ENCODE data around the gene SRF. TPM values are rescaled to one million over a fixed set of nuclear protein-coding genes. Genes with fewer than 3 reads are reported as not detected.

The SRF gene
- polyA plus RNA-seq, 1 donor from 2014 or later, result 5.0 TPM

DNA sequence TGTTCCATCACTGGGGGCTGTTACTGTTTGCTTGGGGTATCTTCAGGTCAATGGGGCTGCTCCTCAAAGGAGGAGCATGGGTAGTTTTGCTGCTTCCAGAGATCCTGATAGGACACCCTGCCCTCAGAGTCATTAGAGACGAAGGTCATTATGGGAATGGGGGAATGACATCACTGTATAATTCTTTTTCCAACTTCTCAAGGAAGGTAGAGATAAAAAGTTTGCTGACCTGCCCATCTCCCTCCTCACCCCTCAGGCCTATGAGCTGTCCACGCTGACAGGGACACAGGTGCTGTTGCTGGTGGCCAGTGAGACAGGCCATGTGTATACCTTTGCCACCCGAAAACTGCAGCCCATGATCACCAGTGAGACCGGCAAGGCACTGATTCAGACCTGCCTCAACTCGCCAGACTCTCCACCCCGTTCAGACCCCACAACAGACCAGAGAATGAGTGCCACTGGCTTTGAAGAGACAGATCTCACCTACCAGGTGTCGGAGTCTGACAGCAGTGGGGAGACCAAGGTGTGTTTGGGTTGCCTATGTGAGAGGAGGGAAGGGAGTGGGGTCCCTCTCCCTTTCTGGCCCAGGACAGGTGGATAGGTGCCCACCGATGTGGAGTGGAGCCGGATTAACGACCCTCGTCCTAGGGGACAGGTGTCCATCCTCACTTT lies 2.7 kb downstream of the SRF start:
- H3K27me3 Mint-ChIP-seq, result no peaks in the 10 kb centered on the region
- H3K4me1 Mint-ChIP-seq, result peaks cover 32 to 33% (median 33%) of the 10 kb centered on the region in 3 donors
- H3K36me3 Mint-ChIP-seq, result peaks cover 3% of the 10 kb centered on the region
- H3K9me3 Mint-ChIP-seq, result no peaks in the 10 kb centered on the region
- peak overlapping the region; percentile 89 to 97 (median 92) for H3K4me3 Mint-ChIP-seq
- H3K27ac Mint-ChIP-seq, result peak overlapping the region; percentile 16 to 96 (median 88)

DNA sequence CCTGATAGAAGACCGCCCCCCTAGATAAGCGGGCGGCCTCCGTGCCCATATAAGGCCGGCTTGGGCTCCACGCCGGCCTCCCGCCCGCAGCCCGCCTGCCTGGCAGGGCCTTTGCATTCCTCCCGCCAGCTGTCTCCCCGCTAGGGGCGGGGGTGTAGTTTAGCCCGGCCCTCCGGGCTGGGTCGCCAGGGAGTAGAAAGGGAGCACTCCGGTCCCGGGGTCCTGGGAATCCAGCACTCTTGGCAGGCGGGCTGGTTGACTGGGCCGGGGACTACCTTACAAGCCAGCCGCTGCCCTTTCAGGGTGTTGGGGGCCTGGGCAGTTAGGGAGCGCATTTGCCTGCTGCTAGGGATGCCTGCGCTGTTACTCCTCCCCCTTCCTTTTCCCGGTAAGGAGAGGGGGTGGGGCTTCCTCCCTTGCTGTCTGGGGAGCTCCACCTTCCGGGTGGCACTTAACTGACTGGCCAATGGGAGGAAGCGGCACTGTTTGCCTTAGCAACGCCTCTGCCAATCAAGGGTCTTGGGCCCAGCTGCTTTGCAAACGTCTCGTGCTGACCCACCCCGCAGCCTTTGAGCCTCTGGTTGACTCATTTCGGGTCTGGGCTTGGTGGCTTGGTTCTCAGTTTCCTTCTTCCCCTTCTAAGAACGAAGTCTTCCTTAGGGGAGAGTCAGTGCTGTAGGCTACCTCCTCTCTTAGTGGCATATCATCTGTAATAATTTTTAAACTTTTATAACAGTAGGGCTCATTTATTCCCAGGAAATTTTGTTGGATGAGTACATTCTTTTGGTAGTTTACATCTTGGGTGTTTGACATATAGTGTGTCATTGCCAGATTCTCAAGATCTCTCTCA lies 3.4 kb downstream of the SRF start:
- Mint-ChIP-seq H3K36me3 (peaks cover 3% of the 10 kb centered on the region), H3K27ac (peak overlapping the region; percentile 92 to 96 (median 96)), H3K27me3 (no peaks in the 10 kb centered on the region), H3K4me1 (peaks cover 32 to 33% (median 32%) of the 10 kb centered on the region in 3 donors), H3K9me3 (no peaks in the 10 kb centered on the region), H3K4me3 (peak overlapping the region; percentile 89 to 97 (median 92))

DNA sequence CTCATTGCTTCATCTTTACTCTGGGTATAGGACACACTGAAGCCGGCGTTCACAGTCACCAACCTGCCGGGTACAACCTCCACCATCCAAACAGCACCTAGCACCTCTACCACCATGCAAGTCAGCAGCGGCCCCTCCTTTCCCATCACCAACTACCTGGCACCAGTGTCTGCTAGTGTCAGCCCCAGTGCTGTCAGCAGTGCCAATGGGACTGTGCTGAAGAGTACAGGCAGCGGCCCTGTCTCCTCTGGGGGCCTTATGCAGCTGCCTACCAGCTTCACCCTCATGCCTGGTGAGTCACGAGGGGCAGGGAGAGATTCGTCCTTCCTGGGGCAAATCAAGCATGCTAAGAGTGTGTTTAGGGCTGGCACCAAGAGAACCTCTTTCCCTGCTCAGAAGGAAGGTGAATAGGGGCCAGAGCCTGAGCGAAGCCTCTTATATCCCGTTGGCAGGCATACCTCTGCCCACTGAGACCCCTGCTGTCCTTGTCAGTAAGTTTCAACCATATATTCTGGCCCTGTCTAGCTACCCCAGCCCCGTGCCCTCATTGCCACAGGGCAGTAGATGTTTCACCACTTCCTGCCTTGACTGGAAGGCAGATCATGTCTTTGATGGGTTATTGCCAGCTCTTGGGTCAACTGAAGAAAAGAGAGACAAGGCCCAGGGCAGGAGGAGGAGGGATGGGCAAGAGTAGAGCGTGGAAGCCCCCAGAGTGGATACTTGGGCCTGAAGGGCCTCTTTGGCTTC lies 4.8 kb downstream of the SRF start:
- Mint-ChIP-seq H3K4me1 (peaks cover 26 to 30% (median 27%) of the 10 kb centered on the region in 3 donors), H3K27me3 (no peaks in the 10 kb centered on the region), H3K36me3 (peaks cover 3% of the 10 kb centered on the region), H3K4me3 (no peak overlapping the region), H3K9me3 (no peaks in the 10 kb centered on the region), H3K27ac (peak overlapping the region in 2 of 3 donors; percentile 57 to 96)

DNA sequence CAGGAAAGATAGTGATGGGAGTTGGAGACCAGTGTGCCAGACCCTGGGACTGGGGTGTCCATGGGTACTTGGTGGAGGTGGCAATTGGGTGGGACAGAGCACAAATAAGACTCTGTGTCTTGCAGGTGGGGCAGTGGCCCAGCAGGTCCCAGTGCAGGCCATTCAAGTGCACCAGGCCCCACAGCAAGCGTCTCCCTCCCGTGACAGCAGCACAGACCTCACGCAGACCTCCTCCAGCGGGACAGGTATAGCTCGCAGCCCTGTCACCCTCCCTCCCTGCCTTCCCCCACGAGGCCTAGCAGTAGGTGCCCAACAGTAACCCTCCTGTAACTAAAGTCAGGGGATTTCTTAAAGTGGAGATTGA lies 5.3 kb downstream of the SRF start:
- Mint-ChIP-seq H3K4me3 (peak overlapping the region in 1 of 4 donors; percentile 41), H3K27me3 (no peaks in the 10 kb centered on the region), H3K4me1 (peaks cover 28 to 33% (median 30%) of the 10 kb centered on the region in 3 donors), H3K9me3 (no peaks in the 10 kb centered on the region), H3K36me3 (peaks cover 3% of the 10 kb centered on the region), H3K27ac (peak overlapping the region in 1 of 3 donors; percentile 26)

DNA sequence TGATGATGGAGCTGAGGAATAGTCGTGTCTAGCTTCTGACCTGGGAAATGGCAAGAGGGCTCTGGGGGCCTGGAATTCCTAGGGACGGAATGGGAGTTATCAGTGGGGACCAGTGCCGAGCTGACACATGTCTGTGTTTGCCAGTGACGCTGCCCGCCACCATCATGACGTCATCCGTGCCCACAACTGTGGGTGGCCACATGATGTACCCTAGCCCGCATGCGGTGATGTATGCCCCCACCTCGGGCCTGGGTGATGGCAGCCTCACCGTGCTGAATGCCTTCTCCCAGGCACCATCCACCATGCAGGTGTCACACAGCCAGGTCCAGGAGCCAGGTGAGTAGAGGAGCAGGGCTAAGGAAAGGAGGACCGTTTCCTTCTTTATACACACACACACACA lies 7.1 kb downstream of the SRF start:
- no peaks in the 10 kb centered on the region for H3K27me3 Mint-ChIP-seq
- H3K27ac Mint-ChIP-seq, result peak overlapping the region in 1 of 3 donors; percentile 75
- H3K9me3 Mint-ChIP-seq, result no peaks in the 10 kb centered on the region
- peak overlapping the region in 1 of 4 donors; percentile 61 for H3K4me3 Mint-ChIP-seq
- peaks cover 3% of the 10 kb centered on the region for H3K36me3 Mint-ChIP-seq
- peaks cover 31 to 36% (median 31%) of the 10 kb centered on the region in 3 donors for H3K4me1 Mint-ChIP-seq

DNA sequence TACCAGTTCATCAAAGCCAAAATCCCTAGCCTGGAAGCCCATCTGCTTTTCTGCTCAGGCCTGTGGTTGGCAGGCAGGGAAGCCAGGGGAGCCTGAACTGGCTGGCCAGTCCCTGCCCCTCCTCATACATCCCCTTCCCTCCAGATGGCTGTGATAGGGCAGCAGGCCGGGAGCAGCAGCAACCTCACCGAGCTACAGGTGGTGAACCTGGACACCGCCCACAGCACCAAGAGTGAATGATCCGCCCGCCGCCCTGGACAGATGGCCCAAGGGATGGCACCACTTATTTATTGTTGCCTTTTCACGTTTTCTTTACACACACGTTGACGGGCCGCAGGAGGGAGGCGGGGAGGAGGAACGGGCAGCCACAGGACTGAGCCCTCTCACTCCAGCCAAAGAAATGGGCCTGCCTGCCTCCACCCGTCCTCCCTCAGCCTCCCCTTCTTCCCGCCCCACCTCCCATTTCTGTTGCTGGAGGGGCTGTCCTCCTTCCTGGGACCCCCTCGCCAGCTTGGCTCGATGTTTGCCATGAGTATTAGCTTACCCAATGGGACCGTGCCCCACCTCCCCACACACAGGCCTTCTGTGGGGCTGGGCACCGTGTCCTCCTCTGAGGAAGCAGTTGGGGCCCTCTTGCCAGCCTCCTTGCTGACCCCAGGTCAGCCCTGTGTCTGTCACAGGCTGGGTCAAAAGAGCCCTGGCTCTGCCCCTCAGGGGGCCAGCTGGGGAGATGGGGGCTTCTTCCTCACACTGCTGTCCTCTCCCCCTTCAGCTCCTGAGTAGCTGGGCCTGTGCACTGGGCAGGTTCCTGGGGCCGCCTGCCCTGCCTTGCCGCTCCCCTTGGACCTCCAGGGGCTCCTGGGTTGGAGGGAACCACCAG lies 8.1 kb downstream of the SRF start:
- H3K27ac Mint-ChIP-seq, result peak overlapping the region; percentile 3 to 75 (median 39)
- H3K27me3 Mint-ChIP-seq, result no peaks in the 10 kb centered on the region
- H3K9me3 Mint-ChIP-seq, result no peaks in the 10 kb centered on the region
- H3K4me1 Mint-ChIP-seq, result peaks cover 26 to 33% (median 32%) of the 10 kb centered on the region in 3 donors
- H3K4me3 Mint-ChIP-seq, result peak overlapping the region in 3 of 4 donors; percentile 21 to 61 (median 28)
- peaks cover 9% of the 10 kb centered on the region for H3K36me3 Mint-ChIP-seq

DNA sequence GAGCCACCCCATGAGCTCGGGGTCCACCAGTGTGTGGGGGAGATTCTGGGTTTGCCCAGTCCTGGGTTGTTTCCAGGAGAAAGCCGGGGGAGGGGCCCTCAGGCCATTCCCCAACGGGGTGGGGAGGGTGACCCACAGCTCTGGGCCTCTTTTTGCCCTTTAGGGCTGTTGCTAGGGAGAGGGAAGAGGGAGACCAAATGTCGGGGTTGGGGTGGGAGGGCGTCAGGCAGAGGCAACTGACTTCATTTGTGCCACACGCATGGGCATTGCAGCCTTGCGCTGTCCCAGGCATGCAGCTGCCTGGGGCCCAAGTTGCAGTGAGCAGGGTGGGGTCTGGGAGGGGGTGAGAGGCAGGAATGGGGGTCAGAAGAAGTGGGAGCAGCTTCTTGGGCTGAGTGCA lies 9.0 kb downstream of the SRF start:
- Mint-ChIP-seq H3K27me3 (no peaks in the 10 kb centered on the region), H3K9me3 (no peaks in the 10 kb centered on the region), H3K4me1 (peaks cover 24 to 33% (median 27%) of the 10 kb centered on the region in 3 donors), H3K4me3 (no peak overlapping the region), H3K36me3 (peaks cover 10% of the 10 kb centered on the region), H3K27ac (peak overlapping the region in 1 of 3 donors; percentile 39)

DNA sequence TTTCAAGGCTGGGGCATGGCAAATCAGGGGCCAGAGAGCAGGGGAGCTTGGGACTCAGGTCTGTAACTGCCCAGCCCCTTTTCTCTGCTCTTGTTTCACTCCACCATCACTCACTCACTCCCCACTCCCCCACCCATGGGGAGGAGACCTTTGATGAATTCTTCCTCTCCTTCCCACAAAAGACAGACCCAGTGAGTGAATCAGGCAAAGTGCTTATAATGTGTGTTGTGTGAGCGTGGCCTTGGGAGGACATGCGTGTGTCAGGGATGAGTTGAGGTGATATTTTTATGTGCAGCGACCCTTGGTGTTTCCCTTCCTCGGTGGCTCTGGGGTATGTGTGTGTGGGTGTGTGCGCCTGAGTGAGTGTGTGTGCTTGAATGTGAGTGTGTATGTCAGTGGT lies 9.9 kb downstream of the SRF start:
- H3K36me3 Mint-ChIP-seq, result peaks cover 13% of the 10 kb centered on the region
- no peaks in the 10 kb centered on the region for H3K9me3 Mint-ChIP-seq
- H3K4me3 Mint-ChIP-seq, result peak overlapping the region; percentile 0 to 95 (median 80)
- no peaks in the 10 kb centered on the region for H3K27me3 Mint-ChIP-seq
- H3K4me1 Mint-ChIP-seq, result peaks cover 25 to 34% (median 30%) of the 10 kb centered on the region in 3 donors
- H3K27ac Mint-ChIP-seq, result peak overlapping the region; percentile 31 to 90 (median 85)

DNA sequence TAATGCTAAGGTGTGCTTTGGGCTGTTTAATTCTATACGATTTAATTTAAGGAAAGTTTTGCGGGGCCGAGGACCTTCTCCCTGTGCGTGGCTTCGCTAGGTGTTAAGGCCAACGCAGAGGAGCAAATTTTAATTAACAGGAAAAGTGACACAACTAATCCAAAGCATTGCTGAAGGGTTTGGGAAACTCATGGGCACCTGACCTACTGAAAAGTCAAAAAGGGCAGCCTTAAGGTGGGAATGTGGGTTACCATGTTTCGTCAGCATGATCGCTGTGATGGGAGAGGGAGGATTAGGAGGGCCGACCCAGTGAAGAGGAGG lies 10.5 kb downstream of the SRF start:
- peak overlapping the region; percentile 85 to 96 (median 89) for H3K27ac Mint-ChIP-seq
- H3K4me3 Mint-ChIP-seq, result peak overlapping the region; percentile 70 to 96 (median 92)
- peaks cover 17% of the 10 kb centered on the region for H3K36me3 Mint-ChIP-seq
- H3K27me3 Mint-ChIP-seq, result no peaks in the 10 kb centered on the region
- no peaks in the 10 kb centered on the region for H3K9me3 Mint-ChIP-seq
- H3K4me1 Mint-ChIP-seq, result peaks cover 29 to 38% (median 30%) of the 10 kb centered on the region in 3 donors

DNA sequence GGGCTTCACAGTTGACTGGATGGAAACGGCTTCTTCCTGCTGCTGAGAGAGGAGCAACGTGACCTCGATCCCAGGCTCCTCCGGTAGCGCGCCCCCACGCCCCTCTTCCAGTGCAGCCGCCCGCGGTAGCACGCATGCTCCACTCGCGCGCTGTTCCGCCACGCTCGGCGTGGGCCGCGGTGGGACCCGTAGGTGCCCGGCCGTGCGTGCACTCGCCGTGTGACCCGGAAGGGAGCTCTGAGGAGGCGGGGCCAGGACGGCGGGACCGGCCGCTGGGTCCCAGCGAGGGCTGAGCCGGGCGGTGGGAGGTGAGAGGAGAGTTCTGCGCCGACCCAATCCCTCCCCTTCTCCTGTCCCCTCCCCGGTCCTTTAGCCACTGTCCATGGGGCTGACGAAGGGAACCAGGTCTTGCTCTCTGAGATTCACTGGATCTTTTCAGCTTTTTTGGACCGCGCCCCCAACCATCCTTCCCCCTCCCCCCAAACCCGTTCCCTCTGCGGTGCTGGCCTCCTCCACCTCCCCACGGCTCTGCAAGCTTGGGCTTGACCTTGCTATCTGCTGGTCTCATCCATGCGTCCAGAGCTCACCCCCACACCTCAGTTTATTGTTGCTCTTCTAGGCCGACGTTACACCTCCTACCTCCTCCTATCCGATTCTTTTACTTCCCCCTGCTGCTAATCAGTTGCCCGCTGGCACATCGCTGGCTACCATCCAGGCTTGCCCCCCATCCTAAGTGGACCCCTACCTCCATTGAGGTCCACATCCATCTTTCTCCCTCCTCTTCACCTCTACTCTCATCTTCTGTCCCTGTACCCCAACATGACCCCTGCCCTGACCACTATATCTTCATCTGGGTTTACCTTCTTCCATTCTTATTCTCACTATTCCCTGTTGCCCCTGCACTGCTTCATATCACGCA lies 11.1 kb downstream of the SRF start, which contains the start of gene CUL9:
CUL9 (plus strand) TSS at position 255 of the 919 bp plus-strand sequence. CDS start 2,115 bp downstream, outside the sequence.
- Mint-ChIP-seq H3K4me1 (peaks cover 29 to 38% (median 30%) of the 10 kb centered on the region in 3 donors), H3K36me3 (peaks cover 17% of the 10 kb centered on the region), H3K27me3 (no peaks in the 10 kb centered on the region), H3K27ac (peak within 1 kb of the TSS; percentile 85 to 96 (median 89)), H3K9me3 (no peaks in the 10 kb centered on the region), H3K4me3 (peak within 1 kb of the TSS; percentile 70 to 96 (median 92))

DNA sequence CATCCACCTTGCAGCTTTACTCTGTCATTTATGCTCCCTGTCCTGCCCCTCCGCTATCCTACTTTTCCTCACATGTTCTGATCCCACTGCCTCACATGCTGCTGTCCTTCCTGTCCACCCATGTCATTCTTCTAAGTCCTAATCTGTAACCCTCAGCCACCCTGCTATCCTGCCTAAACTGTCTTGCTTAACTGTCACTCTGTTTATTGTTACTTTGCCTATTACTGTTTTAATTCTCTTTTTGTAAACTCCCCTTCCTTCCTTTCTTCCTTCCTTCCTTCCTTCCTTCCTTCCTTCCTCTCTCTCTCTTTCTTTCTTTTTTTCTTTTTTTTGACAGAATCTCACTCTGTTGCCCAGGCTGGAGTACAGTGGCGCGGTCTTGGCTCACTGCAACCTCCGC lies 12.4 kb downstream of the SRF start:
- Mint-ChIP-seq H3K27ac (peak overlapping the region; percentile 31 to 96 (median 85)), H3K36me3 (peaks cover 16% of the 10 kb centered on the region), H3K4me1 (peaks cover 29 to 38% (median 30%) of the 10 kb centered on the region in 3 donors), H3K9me3 (no peaks in the 10 kb centered on the region), H3K4me3 (peak overlapping the region; percentile 53 to 96 (median 82)), H3K27me3 (no peaks in the 10 kb centered on the region)

DNA sequence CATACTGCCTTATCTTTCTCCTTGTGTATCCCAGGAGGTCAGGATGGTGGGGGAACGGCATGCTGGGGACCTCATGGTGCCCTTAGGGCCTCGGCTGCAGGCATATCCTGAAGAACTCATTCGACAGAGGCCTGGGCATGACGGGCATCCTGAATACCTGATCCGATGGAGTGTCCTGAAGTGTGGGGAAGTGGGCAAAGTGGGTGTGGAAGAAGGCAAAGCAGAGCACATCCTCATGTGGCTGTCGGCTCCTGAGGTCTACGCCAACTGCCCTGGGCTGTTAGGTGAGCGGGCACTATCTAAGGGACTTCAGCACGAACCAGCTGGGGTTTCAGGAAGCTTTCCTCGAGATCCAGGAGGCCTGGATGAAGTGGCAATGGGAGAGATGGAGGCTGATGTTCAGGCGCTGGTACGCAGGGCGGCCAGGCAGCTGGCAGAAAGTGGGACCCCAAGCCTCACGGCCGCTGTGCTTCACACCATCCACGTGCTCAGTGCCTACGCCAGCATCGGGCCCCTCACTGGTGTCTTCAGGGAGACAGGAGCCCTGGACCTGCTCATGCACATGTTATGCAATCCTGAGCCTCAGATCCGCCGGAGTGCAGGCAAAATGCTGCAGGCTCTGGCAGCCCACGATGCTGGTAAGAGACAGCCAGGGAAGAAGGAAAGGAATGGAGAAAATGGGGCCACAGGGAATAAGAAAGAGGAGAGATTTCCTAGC lies 13.4 kb downstream of the SRF start:
- H3K36me3 Mint-ChIP-seq, result peaks cover 13% of the 10 kb centered on the region
- peak overlapping the region in 1 of 3 donors; percentile 85 for H3K27ac Mint-ChIP-seq
- no peaks in the 10 kb centered on the region for H3K9me3 Mint-ChIP-seq
- no peaks in the 10 kb centered on the region for H3K27me3 Mint-ChIP-seq
- H3K4me1 Mint-ChIP-seq, result peaks cover 30 to 41% (median 32%) of the 10 kb centered on the region in 3 donors
- peak overlapping the region in 3 of 4 donors; percentile 70 to 84 (median 76) for H3K4me3 Mint-ChIP-seq

Data from IgD-negative memory B cell (primary cell).